SK-N-MC (cell line): ENCODE data around the gene TIMM10.

Experiments used
- EZH2 ChIP-seq: fragments of 200-600 bp; sonication (generic); IDR thresholded peaks from one replicate; pipeline ENCODE4 v1.6.1; 2017; ENCODE audit warnings: antibody characterized with exemption
- POLR2AphosphoS5 ChIP-seq: IDR thresholded peaks from 2 replicates; pipeline ENCODE4 v1.6.1; 2012; ENCODE audit warnings: mild to moderate bottlenecking, low read depth, low read length, borderline replicate concordance

GRCh38 chr11:57487021-57487778, 43.4 kb downstream of the TIMM10 start:
- TF ChIP-seq POLR2AphosphoS5 (no peak), EZH2 (no peak)
